Measurements from ENCODE around the gene ATP13A2.

ATP13A2 gene

DNA sequence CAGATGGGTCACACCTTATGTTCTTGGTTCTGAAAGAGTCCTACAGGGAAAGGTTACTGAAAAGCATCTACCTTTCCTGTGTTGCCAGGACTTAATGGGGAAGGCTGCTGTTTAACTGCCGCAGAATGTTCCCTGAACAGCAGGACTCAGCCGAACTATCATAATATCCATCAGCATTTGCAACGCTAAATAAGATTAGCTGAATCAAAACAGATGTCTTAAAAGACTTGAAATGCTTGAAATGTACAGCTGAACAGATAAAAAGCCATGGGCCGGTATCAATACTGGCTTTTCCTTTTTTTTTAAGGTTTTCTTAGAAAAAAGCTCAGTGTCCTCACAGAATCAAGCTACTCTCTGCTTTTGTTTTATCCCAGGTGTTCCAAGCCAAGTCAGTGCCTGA is 19.7 kb upstream of the ATP13A2 start:
- DNase-seq (ENCODE audit: low read depth) = no peak

DNA sequence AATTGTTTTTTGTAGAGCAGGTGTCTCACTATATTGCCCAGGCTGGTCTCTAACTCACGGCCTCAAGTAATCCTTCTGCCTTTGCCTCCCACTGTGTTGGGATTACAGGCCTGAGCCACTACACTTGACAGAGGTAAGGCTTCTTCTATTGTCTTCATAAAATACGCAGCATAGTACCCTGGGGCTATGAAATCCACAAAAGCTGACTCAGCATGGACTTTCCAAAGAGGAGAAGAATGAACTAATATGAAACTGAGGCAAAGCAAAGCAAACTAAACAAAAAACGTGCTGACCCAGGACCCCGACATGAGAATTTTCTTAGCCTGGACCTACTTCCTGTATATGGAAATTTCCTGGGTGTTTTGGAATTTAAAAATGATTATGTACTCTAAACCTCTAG is 18.5 kb upstream of the ATP13A2 start:
- DNase-seq (ENCODE audit: low read depth) = no peak

- DNase-seq (ENCODE audit: low read depth) = no peak
These were observed 17.0 kb upstream of the ATP13A2 start for GRCh38 chr1:17028662-17029188.

- no peak for DNase-seq (ENCODE audit: low read depth)
These were observed 16.2 kb upstream of the ATP13A2 start for GRCh38 chr1:17027900-17028299.

GRCh38 chr1:17027403-17027802 is 15.7 kb upstream of the ATP13A2 start:
- DNase-seq (ENCODE audit: low read depth) = no peak

- no peak for DNase-seq (ENCODE audit: low read depth)
These were observed 13.0 kb upstream of the ATP13A2 start for GRCh38 chr1:17024721-17025120.

- no peak for DNase-seq (ENCODE audit: low read depth)
These were observed 11.8 kb upstream of the ATP13A2 start for GRCh38 chr1:17023573-17023972.

DNA sequence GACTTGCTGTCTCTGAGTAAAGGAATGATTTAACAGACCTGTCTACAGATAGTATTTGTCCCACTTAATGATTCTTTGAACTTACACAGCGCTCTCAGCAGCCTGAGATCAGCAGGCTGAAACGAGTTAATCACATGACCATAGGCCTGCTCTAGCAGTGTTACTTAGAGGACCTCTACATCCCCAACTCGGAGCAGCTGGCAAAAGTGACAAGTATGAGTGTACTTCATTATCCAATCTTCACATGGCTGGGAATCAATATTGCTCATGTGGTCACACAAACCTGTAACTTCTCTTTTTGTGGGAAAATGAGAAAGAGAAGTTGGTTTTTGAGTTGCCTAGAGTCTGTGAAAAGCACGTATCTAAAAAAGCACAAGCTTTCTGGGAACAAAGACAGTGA is 11.4 kb upstream of the ATP13A2 start:
- DNase-seq (ENCODE audit: low read depth) = no peak

DNA sequence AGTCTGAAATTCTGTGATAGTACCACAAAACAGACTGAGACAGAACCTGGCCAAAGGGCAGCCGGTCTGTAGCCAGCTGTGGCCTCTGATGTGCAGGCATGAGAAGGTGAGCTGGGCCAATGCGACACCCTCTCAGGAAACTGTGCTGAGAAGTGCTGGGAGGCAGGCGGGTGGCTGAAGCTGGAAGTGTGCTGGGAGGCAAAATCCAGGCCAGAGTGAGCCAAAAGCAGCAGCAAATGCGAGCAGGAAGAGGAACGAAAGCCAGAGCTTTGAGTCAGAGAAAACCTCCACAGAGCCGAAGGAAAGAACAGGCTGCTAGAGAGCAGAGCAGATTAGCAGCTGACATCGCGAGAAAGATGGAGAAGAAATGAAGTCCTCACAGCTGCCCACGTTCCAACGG is 10.2 kb upstream of the ATP13A2 start:
- no peak for DNase-seq (ENCODE audit: low read depth)

DNA sequence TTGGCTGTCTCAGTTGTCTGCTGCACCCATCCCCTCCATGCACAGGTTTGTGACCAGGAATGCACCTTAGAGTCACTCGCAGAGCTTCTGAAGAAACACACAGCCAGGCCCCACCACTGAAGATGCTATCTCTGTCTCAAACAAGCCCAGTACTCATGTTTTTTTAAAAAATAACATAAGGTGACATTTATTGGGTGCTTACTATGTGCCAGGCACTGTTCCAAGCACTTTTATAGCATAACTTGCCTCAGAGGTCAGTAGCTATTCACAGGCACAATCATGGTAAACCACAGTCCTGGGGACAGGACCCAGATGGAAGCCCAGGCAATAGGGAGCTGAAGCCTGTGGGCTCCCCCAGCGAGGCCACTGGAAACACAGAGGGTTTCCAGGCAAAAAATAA is 8.8 kb upstream of the ATP13A2 start:
- no peak for DNase-seq (ENCODE audit: low read depth)

DNA sequence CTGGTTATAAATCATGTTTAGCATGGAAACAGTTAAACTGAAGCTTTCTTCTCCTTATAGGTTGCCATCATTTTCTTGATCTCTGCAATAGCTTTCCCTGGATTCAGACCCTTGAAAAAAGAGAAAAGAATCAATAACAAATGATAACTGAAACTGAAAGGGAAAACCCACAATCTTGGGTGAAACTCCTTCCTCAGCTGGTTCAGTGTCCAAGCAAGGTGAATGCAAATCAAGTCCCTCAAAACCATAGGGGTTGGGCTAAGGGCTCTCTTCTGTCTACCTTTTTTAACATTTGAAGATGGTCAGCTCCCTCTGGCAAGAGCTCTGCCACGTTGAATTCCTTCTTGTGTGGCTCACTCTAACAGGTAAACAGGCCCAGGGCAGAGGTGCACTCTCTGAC is 7.1 kb upstream of the ATP13A2 start:
- DNase-seq (ENCODE audit: low read depth) = no peak

DNA sequence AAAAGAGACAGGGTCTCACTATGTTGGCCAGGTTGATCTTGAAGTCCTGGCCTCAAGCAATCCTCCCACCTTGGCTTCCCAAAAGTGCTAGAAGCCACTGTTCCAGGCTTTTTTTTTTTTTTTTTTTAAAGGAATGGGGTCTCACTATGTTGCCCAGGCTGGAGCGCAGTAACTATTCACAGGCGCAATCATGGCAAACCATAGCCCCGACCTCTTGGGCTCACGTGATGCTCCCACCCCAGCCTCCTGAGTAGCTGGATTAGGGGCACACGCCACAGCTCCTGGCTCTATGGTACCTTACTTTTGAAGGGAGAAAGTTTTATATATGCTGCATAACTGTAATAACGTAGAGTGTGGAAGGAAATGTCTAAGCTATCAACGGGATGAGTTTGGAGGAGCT is 5.7 kb upstream of the ATP13A2 start:
- no peak for DNase-seq (ENCODE audit: low read depth)

- DNase-seq (ENCODE audit: low read depth) = no peak
These were observed 4.6 kb upstream of the ATP13A2 start for GRCh38 chr1:17016317-17016661.

DNA sequence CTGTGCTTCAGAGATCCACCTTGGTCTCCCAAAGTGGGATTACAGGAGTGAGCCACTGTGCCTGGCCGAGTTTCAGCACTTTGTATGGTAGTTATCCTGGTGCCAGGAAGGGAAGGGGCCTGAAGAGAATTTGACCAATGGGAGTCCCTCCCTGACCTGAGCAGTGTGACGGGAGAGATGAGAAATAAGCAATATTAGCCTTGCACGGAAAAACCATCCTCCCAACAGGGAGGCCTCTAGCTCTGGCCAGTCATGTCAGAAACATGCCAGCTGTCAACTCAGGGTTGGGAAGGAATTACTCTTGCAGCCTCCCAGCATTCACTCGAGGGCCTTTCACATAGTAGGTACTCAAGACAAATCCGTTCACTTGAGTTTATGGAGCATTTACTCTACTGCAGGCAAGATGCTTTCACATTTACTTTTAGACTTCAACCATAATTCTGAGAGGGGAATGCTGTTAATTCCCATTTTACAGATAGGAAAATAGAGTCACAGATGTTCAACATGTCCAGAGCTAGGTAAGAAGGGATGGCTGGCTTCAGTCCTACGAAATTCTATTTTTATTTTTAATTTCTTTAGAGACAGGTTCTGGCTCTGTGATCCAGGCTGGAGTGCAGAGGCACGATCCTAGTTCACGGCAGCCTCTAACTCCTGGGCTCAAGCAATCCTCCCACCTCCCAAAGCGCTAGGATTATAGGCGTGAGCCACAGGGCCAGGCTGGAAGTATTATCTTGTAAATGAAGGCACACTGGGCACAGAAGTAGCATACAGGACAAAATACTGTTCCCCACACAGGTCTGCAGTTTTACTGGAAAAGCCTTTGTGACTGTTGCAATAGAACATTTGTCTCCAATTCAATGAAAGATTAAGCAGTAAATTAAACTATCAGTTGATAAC is 3.2 kb upstream of the ATP13A2 start:
- DNase-seq (ENCODE audit: low read depth) = no peak

- no peak for DNase-seq (ENCODE audit: low read depth)
These were observed 2.0 kb upstream of the ATP13A2 start for GRCh38 chr1:17013491-17014320.

GRCh38 chr1:17012775-17013490 is 1.2 kb upstream of the ATP13A2 start:
- DNase-seq (ENCODE audit: low read depth) = no peak

- DNase-seq (ENCODE audit: low read depth) = no peak
These were observed 663 bp downstream of the ATP13A2 start for GRCh38 chr1:17011092-17011438.

DNA sequence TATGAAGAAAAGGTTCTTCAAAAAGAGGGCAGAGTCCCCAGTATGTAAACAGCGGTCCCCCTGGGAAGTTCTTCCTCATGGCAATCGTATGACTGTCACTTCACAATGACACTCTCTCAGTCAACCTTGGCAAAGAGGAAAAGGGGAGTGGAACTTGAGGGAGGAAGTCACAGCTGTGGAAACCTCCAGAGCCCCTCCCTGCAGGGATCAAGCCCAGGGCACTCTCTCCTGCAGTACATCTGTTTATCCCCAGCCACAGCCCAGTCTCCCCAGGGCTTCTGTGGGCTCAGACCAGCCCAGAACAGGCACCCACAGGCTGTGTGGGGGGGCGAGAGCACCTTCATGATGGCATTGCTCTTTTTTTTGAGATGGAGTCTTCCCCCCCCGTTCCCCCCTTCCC is 2.0 kb downstream of the ATP13A2 start:
- DNase-seq (ENCODE audit: low read depth) = no peak

- DNase-seq (ENCODE audit: low read depth) = no peak
These were observed 3.4 kb downstream of the ATP13A2 start for GRCh38 chr1:17008208-17008855.

- DNase-seq (ENCODE audit: low read depth) = no peak
These were observed 4.6 kb downstream of the ATP13A2 start for GRCh38 chr1:17007121-17007520.

DNA sequence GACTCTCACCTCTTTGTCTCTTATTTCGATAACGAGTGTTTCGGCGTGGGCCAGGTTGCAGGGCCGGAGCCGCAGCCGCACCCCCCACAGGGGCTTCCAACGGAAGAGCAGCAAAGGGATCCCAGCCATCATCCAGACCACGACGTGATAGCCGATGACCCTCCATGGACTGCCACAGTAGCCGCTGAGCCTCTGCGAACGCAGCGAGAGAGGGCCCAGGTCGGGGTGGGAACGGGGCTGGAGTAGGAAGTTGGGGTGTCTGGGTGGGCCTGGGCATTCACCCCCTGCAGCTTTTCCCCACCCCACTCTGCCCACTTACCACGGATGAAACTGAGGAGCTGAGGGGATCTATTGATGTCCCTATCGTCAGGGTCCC is 6.4 kb downstream of the ATP13A2 start:
- DNase-seq (ENCODE audit: low read depth) = no peak

All from activated T-cell treated with anti-CD3 and anti-CD28 coated beads for 48 hours (primary cell).